HG03565 (cell line): ENCODE measurements around the gene FBXO4.
A peak's percentile ranks its signal among the peaks of the same experiment; 100 is the strongest.

ENCODE experiments used
- ATAC-seq: cut with Tn5 transposase; IDR thresholded peaks from one replicate; pipeline ENCODE4 v1.9.1; 2021; ENCODE audit warnings: mild to moderate bottlenecking, moderate library complexity; ENCODE audit not compliant: unreplicated experiment

FBXO4 gene, protein sequence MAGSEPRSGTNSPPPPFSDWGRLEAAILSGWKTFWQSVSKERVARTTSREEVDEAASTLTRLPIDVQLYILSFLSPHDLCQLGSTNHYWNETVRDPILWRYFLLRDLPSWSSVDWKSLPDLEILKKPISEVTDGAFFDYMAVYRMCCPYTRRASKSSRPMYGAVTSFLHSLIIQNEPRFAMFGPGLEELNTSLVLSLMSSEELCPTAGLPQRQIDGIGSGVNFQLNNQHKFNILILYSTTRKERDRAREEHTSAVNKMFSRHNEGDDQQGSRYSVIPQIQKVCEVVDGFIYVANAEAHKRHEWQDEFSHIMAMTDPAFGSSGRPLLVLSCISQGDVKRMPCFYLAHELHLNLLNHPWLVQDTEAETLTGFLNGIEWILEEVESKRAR

DNA sequence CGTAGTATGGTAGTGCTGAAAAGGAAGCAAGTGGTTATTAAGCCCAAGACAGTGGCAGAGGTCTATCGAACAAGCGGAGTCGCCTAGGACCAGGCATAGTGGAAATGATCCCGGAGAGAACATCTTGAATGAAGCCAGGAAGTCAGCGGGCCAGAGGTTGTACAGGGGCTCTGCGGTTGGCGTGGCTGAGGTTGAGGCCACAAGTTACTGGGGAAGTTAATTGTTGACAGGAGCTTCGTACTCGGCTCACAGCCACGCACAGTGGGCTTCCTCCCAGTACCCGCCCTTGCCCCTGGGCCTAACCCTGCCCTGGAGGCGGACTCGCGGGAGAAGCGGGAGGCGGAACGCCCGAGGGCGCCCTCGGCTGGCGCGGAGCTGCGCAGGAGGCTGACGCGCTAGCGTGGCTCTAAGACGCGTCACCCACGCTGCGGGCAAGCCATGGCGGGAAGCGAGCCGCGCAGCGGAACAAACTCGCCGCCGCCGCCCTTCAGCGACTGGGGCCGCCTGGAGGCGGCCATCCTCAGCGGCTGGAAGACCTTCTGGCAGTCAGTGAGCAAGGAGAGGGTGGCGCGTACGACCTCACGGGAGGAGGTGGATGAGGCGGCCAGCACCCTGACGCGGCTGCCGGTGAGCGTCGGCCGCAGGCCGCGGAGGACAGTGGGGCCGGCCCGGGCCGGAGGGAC, at the start of gene FBXO4:
Gene FBXO4, plus strand, starts transcription at position 410 of the 683 bp plus-strand sequence. Its CDS starts 29 bp downstream, at position 439.
- ATAC-seq, result peak; percentile 93

DNA sequence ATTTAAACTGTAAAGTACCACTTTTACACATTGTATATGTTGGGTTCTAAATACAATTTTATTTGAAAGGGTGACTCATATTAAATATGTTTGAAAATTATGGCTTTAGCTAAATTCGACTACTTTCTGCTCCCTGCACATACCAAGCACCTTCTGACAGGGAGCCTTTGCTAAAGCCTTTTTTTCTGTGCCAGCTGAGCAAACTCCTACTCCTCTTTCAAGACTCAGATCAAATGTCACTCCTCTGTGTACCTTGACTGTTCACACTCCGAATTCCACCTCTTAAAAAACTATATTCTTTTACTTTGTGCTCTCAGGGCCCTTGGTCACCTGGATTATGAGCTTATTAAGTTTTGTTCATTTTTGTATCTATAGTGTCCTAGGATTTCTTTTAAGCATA, 48.4 kb upstream of the FBXO4 start:
- ATAC-seq, result no peak

DNA sequence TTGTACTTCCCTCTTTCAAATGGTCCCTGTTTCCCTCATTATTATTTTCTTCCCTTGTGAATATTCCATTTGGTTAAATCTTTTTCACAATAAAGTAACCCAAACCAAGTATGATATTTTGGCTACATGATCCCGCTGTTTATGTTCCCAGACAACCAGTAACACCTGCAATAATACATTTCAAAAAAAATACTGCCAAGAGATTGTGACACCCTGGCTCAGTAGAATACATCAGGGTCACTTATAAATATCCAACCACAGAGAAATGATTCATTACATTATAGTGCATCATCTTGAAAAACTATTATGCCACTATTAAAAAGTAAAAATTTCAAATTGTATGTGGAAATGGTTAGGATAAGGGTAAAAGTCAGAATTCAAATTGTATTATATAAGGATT, 47.7 kb upstream of the FBXO4 start:
- ATAC-seq, result no peak

DNA sequence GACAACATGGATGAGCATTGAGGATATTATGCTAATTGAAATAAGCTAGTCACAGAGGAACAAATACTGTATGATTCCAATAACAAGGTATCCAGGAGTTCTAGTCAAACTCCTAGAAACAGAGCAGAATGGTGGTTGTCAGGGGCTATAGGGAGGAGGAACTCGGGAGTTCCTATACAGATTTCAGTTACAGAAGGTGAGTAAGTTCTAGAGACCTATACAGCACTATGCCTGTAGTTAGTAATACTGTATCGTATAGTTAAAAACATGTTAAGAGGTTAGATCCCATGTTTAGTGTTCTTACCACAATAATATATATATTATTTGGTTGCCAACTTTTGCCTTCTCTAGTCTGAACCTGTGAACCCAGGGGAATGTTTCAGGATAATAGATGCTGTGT, 46.9 kb upstream of the FBXO4 start:
- no peak for ATAC-seq

DNA sequence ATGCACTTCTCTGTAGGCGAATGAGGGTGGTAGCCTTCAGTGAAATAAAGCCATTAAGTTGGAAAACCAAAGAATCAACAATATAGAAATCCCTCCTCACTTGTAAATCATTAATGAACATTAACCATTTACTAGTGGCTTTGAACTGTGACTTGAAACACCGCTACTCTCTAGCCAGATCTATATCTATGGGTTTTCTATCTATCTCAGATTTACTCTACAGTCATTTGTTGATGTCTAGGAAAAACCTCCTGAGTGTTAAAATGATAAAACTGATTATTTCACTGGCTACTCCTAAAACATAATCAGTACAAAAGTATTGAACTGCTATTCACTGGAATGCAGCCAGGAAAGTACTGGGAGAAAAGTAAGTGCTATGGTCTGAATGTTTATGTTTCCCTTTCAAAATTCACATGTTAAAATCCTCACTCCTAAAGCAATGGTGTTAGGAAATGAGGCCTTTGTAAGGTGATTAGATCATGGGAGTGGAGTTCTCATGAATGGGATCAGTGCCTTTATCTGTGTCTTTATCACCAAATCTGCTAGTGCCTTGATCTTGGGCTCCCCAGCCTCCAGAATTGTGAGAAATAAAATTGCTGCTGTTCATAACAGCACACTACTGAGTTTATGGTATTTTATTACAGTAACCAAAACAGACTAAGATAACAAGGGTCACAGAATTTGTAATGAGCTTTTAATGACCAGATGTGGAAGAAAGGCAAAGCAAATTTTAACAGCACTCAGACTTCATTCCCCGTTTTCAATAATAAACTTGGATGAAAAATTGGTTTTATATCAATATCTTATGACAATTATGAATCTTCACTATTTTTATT, 46.2 kb upstream of the FBXO4 start:
- ATAC-seq, result no peak

DNA sequence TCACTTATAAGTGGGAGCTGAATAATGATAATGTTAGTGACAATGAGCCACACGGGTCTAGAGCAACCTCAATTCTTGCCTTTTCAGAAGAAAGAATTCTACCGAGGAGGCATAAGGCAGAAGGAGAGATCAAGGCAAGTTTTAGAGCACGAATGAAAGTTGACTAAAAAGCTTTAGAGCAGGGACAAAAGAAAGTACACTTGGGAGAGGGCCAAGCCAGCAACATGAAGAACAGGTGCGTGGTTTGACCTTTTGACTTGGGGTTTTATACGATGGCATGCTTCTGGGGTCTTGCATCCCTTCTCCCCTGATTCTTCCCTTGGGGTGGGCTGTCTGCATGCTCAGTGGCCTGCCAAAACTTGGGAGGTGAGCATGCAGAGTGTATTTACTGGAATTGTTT, 42.3 kb upstream of the FBXO4 start:
- ATAC-seq, result no peak

DNA sequence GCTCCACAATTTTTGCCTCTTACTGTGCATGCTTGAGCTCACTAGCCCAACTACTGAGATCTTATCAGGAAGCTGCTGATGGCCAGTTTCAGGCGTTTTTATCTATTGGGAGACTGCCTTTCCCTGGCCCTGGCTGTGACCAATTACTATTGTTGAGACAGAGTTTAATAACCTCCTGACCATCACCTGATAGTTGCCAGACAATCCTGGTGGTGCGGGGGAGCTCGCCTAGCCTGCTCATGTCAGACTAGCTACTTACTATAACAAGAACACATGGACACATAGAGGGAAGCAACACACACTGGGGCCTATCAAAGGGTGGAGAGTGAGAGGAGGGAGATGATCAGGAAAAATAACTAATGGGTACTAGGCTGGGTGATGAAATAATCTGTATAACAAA, 41.8 kb upstream of the FBXO4 start:
- ATAC-seq, result no peak

DNA sequence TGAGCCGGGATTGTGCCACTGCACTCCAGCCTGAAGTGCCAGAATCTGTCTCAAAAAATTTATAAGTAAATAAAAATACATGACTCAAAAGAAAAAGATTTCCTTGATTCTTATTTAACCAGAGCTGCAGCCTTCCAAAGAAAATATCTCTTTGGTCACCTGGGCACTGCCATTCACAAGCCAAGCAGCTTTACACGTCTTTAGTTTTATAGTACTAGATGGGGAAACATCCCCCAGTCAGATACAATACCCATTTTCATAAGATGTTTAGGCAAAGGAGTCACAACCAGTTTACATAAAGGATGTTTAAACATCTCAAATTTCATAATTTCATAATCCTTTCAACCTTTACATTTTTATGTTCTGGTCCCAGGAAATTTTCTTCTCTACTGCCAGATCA, 41.1 kb upstream of the FBXO4 start:
- no peak for ATAC-seq

DNA sequence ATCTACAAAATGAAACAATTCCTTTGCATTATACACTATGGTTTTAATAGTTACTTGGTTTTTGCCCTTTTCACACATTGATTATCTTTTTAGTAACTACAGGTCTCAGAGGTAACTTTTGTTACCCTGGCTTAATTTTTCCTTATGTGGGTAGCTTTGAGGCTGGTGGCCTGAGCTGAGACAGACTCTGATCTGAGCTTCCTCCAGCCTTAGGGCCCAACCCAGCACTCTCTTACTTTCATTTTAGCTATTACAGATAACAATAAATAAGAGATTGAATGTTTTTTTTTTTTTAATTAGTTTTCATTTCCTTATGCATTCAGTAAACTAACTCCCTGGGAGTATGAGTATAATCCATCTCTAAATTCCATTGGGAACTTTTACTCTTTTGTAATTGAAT, 39.8 kb upstream of the FBXO4 start:
- no peak for ATAC-seq

DNA sequence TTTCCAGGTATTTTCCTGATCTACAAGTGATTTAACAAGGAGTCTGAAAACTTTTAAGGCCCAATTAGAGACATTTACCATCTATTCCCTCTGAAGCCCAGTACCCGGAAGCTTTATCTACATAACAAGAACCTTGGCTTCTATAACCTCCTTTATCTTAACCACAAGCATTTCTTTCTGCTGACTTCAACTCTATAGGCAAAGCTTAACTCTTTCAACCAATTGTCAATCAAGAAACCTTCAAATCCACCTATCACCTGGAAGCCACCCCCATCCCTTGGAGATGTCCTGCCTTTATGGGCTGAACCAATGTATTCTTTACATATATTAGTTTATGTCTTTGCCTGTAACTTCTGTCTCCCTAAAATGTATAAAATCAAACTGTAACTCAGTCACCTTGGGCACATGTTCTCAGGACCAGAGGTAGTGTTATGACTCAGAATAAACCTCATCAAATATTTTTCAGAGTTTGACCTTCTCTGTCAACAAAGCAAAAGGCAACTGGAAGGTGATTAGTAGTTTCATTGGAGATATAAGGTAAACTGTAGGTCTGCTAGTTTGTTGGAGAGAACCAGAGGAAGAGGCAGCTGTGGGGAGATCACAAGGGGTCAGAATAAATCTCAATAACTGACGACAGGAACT, 33.9 kb upstream of the FBXO4 start:
- no peak for ATAC-seq

DNA sequence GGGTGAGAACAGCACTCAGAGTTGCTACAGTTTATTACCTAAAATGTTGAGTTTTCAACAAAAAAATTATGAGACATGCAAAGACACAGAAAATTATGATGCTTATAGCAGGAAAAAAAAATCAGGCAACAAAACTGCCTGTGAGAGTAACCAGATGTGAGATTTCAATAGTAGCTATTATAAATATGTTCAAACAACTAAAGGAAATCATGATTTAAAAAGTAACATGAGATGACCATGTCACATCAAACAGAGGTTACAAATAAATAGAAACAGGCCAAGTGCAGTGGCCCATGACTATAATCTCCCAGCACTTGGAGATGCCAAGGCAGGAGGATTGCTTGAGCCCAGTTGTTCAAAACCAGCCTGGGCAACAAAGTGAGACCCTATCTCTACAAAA, 33.0 kb upstream of the FBXO4 start:
- no peak for ATAC-seq

DNA sequence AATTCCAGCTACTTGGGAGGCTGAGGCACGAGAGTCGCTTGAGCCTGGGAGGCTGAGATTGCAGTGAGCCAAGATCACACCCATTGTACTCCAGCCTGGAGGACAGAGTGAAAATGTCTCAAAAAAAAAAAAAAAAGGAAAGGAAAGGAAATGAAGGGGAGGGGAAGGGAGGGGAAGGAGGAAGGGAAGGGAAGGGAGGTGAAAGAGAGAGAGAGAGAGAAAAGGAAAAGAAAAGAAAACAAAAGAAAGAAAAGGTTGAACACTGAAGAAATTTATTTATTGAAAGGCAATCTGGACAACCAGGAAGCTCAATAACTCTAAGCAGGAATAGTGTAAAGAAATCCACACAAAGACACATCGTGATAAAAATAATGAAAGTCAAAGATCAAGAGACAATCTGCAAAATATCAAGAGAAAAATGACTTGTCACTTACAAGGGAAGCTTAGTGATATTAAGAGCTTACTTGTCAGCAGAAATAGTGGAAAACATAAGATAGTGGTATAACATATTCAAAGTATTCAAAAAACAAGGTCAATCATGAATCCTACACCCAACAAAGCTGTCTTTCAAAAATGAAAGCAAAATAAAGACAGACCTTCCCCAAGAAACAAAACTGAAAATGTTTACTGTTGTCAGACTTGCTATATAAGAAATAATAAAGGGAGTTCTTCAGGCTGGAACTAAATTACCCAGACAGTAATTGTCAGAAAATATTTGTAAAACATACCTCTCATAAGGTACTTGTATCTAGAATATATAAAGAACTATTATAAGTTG, 31.8 kb upstream of the FBXO4 start:
- ATAC-seq, result no peak

DNA sequence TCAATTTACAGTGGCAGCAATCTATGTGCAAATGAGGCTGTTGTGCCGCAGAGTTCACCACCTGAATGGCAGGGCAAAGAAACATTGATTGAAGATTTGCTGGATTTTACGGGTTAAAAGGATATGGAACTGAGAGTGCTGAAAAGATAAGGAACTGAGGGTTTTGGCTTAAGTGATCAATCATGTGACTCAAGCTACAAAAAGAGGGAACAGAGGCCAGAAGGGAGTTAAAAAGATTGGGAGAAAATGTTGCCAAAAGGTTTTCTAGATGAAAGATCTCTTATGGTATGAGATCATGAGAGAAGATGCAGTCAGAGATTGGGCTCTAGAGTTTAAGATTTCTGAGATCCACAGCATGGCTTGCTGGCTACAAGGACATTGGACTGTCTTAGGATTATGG, 28.9 kb upstream of the FBXO4 start:
- ATAC-seq, result no peak

DNA sequence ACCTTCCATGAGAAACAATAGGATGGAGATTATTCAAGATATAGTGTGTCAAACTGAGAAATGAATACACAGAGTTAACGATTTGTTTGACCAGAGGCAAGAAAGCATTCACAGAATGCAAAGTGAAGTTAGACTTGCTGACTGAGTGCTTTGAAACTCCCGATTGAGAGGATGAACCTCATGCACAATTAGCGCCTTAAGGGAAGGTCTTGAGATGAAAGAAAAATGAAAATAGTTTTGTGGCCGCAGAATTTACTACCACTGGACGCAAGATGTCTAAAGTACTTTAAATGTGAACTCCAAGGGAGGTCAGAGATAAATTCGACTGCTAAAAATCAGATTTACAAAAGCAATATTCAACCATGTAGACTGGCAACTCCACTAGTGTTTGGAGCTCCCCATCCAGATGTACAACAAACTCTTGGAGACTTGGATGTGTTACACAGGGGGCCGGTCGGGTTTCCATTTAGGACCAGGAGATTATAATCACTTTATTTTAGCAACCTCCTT, 21.6 kb upstream of the FBXO4 start:
- no peak for ATAC-seq

DNA sequence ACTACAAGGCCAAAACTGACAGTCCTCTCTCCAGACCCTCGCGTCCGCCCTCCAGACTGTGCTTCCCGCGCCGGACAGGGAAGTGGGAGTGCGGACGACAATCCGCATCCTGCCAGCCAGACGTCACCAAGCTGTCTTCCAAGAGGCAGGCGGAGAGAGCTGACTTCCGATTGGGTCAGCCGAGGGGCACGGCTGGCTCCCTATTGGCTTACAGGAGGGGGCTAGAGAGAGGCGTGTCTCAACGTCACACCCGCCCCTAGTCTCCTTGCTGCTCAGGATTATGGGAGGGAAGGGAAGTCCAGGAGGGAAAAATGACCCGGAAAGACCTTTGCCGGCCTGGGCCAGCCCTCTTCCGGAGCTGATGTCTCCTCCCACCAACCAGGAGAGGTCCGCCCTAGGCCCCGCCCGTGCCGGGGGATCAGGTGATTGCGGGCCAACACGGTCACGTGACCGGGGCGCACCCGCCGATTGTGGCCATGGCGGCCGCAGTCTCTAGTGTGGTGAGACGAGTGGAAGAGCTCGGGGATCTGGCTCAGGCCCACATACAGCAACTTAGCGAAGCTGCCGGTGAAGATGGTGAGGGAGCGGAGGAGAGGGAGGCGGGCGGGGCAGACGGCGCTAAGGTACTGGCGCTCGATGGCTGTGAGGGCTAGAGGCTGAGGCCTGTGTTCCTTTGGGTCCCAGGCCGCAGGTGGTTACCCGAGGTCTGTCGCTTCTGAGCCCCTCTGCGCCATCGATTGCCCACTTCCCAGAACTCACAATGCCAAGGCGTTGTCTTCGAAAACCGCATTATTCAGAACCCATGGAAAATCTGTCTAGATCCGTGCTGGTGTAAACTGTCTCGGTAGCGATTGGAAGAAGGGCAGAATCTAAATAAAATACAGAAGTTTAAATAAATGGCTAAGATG, 20.9 kb upstream of the FBXO4 start, which contains the start of gene RIMOC1:
Gene RIMOC1, plus strand, starts transcription at position 453 of the 908 bp plus-strand sequence. Its CDS starts 24 bp downstream, at position 477.
- ATAC-seq, result peak; percentile 96

DNA sequence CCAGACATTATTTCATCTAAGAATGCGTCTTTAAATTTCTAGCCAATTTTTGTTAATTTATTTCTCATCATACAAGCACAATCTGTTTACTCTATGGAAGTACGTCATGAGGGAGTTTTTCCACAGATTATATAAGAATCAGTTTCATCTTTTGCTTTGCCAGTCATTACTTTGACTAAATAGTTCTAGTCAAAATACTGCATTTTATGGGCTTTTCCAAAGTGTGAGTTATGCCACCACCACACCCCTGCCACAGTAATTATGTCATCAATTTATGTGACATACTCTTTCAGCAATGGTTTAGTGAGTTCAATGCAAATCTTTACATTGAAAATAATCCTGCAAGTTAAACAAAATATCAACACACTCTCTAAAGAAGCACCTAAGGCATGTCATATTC, 18.9 kb upstream of the FBXO4 start:
- no peak for ATAC-seq

DNA sequence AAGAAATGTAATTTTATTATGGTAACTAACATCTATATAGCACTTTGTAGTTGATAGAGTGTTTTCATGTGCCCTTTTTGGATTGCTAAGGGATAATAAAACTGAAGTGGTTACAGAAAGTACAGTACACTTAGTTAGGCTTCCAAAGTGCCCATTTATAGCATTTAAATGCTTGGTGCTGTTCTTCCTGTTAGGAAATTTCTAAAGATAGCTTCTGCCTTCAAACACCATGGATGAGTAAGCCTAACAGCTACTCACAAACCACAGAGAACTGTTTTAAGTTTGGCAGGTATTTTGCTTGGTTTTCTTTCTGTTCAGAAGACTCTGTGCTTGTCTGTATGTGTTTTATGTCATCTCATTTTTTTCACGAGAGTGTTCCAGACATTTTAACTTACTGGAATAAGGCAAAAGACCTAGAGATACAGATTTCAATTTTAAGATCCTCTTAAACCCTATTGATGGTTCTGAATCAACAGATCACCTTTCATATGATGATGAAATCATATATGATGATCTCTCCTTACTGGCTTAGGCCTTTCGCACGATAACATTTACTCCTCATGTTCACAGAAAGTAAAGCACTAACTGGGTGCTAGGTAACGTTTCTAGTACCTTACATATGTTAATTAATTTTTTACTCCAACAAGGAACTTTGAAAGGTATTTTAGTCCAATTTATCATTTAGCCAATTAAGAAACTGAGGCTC, 16.6 kb upstream of the FBXO4 start:
- ATAC-seq, result no peak

DNA sequence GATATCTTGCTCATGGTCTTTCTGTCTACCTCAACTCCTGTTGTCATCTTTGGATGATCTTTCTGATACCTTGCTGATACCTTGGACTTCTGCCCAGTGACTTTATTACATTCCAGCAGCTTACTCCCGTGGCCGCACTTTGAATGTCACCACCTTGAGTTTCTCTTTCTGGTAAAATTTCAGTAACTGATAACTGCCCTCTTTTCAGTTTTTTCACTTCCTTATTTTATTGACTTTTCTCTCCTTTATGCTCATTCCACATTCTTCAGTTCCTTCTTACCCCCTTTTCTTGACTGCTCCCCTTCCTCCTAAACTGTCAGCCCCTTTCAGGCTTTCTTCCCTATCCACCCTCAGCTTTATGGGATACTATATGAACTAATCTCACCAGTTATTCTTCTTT, 7.0 kb upstream of the FBXO4 start:
- ATAC-seq, result peak; percentile 34
